NCI-H2029 (cell line): ENCODE results near the gene MYO3A.
"Not testable (repeated sequence)": the region's sequence is repeated elsewhere in the genome, so short reads cannot be mapped to it uniquely, and the experiment has no call there.

ENCODE experiments used
- DNase-seq: peaks from one replicate; lab custom pipeline; 2025; lab: John Stamatoyannopoulos, UW

The MYO3A gene

GRCh38 chr10:25974897-25975459 is 40.9 kb downstream of the MYO3A start:
- no peak for DNase-seq

- DNase-seq, result no peak
These were observed 44.7 kb downstream of the MYO3A start for GRCh38 chr10:25978771-25979170.

- DNase-seq, result no peak
These were observed 48.1 kb downstream of the MYO3A start for GRCh38 chr10:25982107-25982506.

DNA sequence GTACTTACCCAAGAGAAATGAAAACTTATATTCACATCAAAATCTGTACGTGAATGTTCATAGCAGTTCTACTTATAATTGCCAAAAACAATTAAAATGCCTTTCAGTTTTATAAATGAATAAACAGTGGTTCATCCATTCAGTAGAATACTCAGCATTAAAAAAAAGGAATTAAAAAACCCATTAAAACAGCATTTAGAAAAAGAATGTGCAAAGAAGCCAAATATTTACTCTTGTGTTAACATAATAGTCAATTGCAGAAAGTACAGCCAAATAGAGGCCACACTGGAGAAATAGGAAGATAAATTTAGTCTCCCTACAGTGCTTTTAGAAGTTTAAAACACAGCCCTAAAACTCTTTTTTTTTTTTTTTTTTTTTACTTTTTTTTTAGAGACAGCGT is 54.6 kb downstream of the MYO3A start:
- no peak for DNase-seq

DNA sequence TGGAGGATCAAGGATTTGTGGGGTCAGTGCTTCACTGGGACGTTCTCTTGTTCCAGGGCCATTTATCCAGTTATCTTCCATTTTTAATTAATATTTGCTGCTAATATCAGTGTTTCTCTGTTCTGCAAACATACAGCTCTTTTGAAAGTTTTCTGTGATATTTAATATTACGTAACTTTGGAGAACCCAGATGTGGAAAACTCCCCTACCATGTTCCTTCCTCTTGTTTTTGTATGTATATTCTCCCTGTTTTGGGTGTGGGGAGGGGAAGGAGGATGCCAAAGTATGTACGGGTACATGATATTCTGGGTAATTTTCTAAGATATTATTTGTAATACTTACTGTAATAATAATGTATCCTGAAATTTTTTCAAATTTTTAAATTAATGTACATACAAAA is 55.9 kb downstream of the MYO3A start:
- DNase-seq, result no peak

DNA sequence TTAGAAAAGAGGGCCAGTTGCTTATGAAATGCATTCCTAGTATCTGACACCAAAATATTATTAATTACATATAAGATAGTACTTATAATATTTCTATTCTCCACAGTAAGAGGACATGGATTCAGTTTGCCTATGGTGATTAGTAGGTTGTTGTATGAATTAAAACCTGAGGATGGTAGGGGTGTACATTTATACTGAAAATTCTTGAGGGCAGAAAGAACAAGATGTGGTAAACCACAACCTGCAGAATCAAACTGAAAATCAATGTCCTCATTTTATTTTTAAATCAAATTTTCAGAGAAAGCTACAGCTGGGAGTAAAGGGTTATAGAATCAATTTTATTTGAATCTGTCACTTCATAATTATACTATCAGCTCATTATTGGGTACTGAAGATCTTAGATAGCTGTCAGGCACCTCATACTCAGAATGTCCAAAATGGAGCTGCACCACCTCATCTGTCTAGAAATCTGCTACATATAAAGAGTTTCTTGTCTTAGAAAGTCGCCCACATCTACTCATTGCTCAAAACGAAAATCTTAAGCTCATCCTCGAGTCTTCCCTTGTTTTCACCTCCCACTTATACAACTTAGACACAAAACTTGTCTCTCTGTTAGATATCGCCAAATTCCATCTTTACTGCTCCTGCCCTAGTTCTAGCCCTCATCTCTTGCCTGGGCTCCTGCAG is 65.4 kb downstream of the MYO3A start:
- no peak for DNase-seq

- DNase-seq, result no peak
These were observed 66.9 kb downstream of the MYO3A start for GRCh38 chr10:26000971-26001370.

DNA sequence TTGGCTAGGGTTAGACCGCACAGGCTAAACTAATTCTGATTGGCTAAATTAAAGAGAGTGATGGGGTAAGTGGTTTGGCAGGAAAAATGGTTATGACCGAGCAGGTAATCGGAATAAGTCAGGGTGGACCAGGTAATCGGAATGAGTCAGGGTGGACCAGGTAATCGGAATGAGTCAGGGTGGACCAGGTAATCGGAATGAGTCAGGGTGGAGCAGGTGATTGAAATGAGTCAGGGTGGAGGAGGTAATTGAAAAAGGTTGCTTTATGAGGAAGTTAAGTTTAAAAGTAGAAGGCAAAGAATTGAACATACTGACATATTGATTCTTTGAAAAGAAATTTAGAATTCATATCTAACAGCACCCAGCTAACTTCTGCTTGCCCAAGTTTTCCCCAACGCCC is 68.4 kb downstream of the MYO3A start:
- not testable (repeated sequence) for DNase-seq

- DNase-seq, result no peak
These were observed 81.1 kb downstream of the MYO3A start for GRCh38 chr10:26015092-26015491.

GRCh38 chr10:26022831-26023230 is 88.8 kb downstream of the MYO3A start:
- DNase-seq, result no peak

GRCh38 chr10:26024303-26024702 is 90.3 kb downstream of the MYO3A start:
- DNase-seq, result no peak

DNA sequence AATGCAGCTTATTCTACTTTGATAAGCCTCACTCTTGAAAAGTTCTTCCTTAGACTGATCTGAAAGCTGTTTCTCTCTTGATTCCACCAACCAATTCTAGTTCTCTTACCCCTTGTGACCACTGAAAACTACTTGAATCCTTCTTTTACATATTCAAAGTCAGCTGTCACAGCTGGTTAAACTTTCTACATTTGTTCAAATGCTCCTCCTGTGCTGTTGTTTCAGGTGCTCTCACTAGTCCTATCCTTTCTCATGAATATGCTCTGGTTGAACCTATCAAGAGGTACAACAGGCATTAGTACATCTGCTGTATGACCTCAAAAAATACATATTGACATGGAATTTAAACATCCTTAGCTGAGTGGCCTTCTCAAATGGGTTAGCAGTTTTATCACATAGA is 91.5 kb downstream of the MYO3A start:
- DNase-seq, result no peak

- DNase-seq, result no peak
These were observed 95.8 kb downstream of the MYO3A start for GRCh38 chr10:26029858-26030257.

GRCh38 chr10:26031300-26031699 is 97.3 kb downstream of the MYO3A start:
- DNase-seq, result no peak

GRCh38 chr10:26043469-26043868 is 109.4 kb downstream of the MYO3A start:
- no peak for DNase-seq

GRCh38 chr10:26044141-26044749 is 110.2 kb downstream of the MYO3A start:
- DNase-seq, result no peak

DNA sequence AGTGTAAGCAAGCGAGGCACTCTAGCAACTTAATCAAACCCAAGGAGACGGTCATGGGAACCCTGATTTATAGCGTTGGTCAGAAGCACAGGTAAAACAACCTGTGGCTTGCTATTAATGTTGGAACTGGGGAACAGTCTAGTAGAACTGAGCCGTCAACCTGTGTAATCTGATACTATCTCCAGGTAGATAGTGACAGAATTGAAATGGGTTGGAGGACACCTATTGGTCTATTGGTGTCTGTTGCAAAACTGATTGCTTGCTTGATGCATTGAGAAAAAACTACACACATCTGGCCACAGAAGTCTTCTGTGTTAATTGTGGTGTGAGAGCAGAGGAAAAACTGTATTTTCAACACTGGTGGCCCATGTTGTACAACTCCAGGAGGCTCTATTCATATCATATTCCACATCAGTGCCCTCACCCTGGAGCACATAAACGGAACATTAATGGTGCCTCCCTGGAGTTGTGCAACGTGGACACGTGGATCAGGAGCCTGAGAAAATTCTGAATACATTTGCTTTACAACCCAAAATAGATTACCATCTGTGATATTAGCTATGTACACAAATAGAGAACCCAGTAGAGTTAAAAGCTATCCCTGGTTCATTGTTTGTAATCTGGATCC is 112.2 kb downstream of the MYO3A start:
- no peak for DNase-seq

- DNase-seq, result no peak
These were observed 114.7 kb downstream of the MYO3A start for GRCh38 chr10:26048756-26049155.

- DNase-seq, result no peak
These were observed 118.3 kb downstream of the MYO3A start for GRCh38 chr10:26052326-26052725.

GRCh38 chr10:26057466-26057865 is 123.4 kb downstream of the MYO3A start:
- no peak for DNase-seq

GRCh38 chr10:26064106-26064505 is 130.1 kb downstream of the MYO3A start:
- no peak for DNase-seq

DNA sequence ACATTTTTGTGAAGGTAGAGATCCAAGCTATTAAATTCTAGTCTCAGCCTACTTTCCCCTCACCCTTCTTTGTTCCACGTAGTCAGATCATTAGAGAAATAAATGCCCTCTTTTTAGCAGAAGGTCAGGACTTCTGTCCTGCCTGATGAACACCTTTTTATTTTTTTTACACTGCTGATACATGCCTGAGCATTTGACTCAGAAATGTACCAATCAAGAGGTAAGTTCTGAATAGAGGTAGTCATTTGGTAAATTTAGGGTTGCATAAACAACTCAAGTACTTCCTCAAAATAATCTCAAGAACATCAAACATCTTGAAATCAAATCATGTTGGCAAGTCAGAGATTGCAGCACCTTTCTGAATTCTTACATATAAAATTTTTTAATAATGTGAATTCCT is 133.7 kb downstream of the MYO3A start:
- DNase-seq, result no peak

- not testable (repeated sequence) for DNase-seq
These were observed 146.9 kb downstream of the MYO3A start for GRCh38 chr10:26080971-26081370.
